Measurements from ENCODE around the gene BTD. TPM values are rescaled to one million over a fixed set of nuclear protein-coding genes. Genes with fewer than 3 reads are reported as not detected.

The BTD gene
- total RNA-seq, 1 experiment from 2014 or later = 34.6 TPM

DNA sequence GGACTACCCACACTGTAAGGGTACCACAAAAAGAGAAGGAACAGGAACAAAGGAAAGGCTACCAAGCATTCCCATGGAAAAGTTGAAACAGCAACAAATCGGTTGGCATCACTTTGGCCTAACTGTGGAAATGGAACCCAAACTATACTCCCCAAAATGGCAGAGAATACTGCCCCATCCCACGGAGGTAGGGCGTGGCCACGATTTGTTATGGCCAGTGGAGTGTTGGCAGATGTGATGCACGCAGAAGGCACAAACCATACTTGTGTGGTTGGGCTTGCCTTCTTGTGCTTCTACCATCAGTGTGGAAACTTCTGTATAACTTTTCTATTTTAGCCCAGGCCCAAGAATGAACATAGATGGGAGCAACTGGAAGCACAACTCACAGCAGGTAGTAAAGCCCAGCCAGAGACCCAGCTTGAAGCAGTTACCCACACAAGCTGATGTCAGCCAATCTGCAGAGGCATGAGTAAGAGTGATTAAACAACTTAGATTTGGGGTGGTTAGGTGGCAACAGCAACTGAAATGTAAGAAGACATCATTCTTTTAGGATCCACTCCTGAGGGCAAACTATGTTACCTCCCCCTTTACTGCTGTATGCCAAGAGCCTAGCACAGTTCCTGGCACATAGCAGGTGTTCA is 64.1 kb downstream of the BTD start:
- peak; percentile 28 for DNase-seq (ENCODE audit: low read depth)

DNA sequence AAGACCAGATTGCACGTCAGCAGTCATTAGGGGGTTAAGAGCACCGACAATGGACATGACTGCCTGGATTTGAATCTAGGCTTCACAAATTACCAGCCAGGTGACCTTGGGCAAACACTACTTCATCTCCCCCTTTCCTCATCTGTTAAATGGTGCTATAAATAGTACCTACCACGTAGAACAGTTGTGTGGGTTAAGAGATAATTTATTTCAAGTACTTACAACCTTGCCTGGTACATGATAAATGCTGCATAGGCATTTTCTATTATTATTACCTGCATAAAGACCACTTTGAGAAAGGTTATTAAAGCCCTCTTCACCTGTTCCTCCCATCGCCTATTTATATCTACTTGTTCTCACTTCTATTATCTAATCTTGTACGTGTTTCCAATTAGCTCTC is 64.7 kb downstream of the BTD start:
- DNase-seq (ENCODE audit: low read depth) = no peak

DNA sequence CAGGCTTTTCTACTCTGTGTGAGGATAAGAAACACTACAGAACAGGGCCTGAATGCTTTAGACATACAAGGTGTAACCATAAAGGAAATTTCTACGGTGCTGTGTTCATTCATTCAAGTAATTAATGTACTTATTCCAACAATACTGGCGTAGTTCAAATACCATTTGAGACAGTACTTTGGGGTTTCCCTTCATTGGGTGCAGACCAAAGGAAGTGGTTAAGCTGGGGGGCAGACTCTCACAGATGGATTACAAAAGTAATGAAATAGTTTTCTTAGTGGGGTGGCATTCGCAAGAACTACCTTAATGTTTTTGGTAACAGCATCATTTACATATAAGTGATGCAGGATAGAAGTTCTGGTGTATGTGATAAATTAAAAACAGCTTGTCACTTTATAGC is 65.9 kb downstream of the BTD start:
- DNase-seq (ENCODE audit: low read depth) = peak; percentile 56

DNA sequence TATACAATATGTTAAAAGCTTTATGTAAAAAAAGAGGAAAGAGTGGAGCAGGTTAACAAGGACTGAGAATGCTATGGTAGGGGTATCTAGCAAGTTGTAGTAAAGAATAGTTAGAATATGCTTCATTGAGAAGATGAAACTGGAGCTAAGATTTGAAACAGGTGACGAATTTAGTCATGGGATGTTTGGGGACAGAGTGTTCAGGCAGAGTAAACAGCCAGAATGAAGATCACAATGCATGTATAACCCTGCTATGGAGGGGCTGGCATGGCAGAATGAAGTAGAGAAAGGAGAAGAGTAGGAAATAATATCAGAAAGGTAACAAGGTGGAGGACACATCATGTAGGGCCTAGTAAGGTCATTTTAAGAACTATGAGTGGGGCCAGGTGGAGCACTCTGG is 72.0 kb downstream of the BTD start:
- DNase-seq (ENCODE audit: low read depth) = no peak

DNA sequence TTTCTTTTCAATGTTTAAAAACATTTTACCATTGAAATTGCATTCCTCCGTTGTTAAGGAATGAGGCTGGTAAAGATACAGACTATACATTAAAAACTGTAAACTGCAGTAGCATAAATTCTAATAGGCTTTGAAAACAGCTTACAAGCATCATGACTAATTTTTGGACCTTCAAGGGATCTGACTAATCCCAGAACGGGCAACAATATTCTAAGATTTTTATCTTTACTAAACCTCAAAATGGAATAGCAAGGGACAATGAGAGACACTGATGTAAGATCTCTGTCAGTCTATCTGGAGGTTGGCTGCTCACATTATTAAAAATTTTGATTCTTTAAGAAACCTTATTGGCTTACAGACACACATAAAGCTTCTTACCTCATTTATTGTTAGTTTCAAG is 74.7 kb downstream of the BTD start:
- peak; percentile 55 for DNase-seq (ENCODE audit: low read depth)

DNA sequence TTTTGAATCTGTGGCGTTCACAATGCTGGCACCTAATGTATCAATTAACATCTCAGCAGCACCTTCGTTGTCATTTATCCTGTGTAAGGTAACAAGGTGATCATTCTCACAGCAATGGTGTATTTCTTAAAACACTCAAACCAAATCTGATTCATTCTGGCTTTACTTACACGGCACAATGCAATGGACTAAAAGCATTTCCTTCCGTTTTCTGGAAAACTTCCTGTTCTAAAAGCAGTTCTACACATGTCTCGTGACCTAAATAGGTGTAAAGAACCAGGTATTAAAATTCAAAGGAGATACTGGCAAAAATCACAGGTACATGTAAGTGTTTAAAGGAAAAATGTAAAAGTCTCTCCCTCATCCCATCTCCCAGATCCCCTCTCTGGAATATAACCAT is 77.8 kb downstream of the BTD start:
- no peak for DNase-seq (ENCODE audit: low read depth)

DNA sequence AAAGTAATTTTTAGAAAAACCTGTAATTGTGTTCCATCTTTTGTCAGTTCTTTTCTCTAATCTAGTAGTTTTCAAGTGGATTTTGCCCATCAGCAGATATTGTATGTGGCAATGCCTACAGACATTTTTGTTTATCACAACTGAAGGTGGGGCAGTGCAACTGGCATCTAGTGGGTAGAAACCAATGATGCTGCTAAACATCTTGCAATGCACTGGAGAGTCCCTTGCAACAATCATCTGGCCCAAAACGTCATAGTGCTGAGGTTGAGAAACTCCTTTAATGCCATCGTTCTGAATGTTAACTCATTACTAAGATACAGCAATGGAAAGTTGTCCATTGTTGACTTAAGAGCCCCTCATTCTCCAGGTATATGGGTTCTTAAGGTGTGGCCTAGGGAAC is 80.1 kb downstream of the BTD start:
- DNase-seq (ENCODE audit: low read depth) = no peak

DNA sequence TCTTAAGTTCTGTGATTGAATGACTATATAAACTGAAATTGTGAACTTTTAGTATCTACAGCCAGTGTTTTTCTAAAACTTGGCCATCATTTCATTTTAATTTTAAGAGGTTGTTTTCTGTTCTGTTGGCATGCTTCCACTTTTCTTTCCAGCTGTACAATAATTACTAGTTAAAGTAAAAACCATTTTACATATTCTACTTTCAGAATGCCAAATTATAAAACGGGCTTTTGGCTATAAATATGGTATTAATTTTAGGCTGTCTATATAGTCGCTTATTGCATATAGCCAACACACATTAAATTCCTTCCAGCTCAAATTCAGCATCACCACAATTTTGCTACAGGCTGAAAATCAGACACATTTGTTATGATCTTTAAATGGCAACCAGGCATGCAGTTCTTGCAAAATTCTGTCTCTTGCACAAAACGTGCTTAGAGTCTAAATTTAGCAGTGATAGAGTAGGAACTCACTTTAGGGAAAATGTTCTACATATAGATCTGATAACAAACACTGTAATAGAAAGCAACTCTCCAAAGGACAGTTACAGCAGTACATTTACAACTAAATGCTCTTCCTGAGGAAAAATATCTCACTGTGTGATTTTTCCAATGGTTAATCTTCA is 81.1 kb downstream of the BTD start:
- DNase-seq (ENCODE audit: low read depth) = no peak

DNA sequence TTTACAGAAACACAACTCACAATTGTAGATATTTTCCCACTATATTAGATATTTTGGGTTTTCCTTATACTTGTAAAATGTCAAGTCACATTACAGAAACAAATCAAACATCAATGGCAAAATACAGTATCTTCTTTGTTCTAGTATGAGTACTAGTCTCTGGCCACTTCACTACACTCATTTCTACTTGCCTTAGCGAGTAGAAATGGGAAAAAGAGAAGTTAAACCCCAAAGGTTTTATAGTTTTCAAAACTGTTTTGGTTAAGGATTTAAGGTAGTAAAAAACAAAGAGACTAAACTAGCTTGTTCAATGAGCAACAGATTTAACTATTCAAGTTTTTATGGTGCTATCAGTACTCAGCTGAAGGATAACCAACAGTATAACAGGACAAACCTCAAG is 81.7 kb downstream of the BTD start:
- no peak for DNase-seq (ENCODE audit: low read depth)

DNA sequence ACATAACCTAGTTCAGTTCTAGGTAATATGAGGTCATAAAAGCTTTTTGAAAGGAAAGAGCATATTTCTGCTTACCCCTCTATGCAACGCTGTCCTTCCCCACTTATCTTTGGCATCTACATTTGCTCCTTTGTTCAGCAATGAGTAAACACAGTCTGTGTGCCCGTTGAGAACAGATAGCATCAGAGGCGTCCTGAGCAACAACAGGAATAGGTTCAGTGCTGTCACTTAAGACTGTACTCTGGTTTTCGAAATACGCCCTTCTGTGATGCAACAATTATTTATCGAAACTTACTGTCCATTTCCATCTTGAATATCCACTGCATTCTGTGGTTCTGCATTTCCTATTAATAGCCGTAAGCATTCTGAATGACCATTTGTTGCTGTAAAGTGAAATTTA is 84.4 kb downstream of the BTD start:
- no peak for DNase-seq (ENCODE audit: low read depth)

DNA sequence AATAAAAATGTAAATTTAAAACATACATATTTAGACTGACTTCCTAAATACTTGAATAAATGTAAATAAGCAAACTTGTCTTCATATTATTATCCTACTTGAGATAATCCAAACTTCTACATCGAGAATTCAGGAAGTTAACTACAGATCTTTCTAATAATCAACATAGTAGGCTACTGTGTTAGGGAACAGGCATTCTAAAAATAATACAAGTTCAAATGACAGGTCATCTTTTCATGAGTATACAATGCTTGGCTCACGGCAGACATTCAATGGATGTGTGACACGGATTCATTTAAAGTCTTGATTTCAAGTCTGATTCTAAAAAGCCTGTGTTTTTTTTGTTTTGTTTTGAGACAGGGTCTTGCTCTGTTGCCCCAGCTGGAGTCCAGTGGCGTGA is 88.7 kb downstream of the BTD start:
- no peak for DNase-seq (ENCODE audit: low read depth)

DNA sequence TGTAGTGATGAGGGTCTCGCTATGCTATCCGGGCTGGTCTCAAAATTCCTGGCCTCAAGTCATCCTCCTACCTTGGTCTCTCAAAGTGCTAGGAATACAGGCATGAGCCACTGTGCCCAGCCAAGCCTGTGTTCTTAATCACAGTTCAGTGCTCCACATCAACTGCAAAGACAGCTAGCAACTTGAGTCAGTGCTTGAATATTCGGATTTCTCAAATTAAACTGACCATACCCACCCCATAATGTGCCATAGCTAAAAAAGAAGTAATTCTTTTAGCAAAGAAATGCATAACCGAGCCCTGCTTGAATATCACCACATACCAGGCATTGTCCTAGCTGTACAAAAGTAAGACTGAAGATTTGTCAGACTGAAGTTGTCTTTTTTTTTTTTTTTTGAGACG is 89.2 kb downstream of the BTD start:
- no peak for DNase-seq (ENCODE audit: low read depth)

DNA sequence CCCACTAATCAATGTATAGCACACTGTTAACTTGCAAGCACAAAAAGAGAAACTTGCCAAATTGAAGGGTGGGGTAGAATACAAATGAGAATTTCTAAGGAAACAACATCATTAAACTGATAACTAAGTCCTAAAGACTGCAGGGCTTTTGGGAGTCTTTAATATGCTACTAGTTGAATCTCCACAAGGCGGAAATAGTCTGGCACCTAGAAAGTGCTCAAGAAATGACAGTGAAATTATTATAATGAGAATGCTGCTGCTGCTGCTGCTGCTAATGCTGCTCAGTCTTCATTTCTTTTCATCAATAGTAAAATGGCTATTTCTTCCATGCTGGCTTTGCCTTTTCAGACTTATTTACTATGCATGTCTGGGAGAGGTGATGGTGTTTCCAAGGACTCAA is 91.8 kb downstream of the BTD start:
- DNase-seq (ENCODE audit: low read depth) = peak; percentile 14

DNA sequence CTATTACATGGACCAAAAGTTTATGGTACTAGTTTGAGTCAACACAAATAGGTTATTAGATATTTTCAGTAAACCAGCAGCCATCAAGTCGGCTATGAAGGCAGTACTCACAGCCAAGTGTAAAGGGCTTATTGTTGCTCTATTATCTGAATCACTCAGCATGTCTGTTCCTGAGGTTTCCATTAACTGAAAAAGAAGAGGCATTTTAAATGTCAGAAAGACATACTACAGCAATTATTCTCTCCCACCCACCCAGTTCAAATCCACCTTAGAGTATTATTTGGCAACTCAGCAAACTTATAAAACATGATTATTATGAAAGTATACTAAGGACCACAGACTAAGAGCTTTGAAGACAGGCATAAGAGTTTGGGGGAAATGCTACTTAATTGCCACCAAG is 93.1 kb downstream of the BTD start:
- DNase-seq (ENCODE audit: low read depth) = no peak

Other genes starting within 250 kb of the BTD start
- 11.4 and 21.6 TPM in 2 replicates for gene METTL6, start 174.2 kb upstream of the BTD start, total RNA-seq (2014; rRNA removed; shearing (Covaris generic))
- gene EAF1, start 174.1 kb upstream of the BTD start, total RNA-seq (2014; rRNA removed; shearing (Covaris generic)) = 19.3 and 32.8 TPM in 2 replicates
- 0.12 and 0.27 TPM in 2 replicates for gene COLQ, start 80.0 kb upstream of the BTD start, total RNA-seq (2014; rRNA removed; shearing (Covaris generic))
- gene HACL1, start 176 bp upstream of the BTD start, total RNA-seq (2014; rRNA removed; shearing (Covaris generic)) = 19.5 and 23.6 TPM in 2 replicates
- 32.2 and 41.9 TPM in 2 replicates for gene ANKRD28, start 196.2 kb downstream of the BTD start, total RNA-seq (2014; rRNA removed; shearing (Covaris generic))

All from M059J (cell line).